ENCODE measurements around the gene THADA. TPM values are rescaled to one million over a fixed set of nuclear protein-coding genes. Genes with fewer than 3 reads are reported as not detected.

THADA gene
- total RNA-seq, 6 donors from 2014 or later: 23.6 to 57.5 (median 37.3) TPM

- H3K4me1 ChIP-seq: peaks cover 27 to 47% (median 42%) of the 10 kb centered on the region in 4 donors
- no peak overlapping the region for H3K4me3 ChIP-seq
- TF ChIP-seq EP300 (IDR thresholded peaks at IDR 0.05): no peak
- H3K36me3 ChIP-seq: no peaks in the 10 kb centered on the region
- DNase-seq (no peak), ATAC-seq (ENCODE audit: low FRiP score in 2 of 2) (no peak)
- H3K27ac ChIP-seq: no peak overlapping the region
- 73 to 81% methylated on average over 5 of the region's 5 CpGs for WGBS, 2 donors
- no peaks in the 10 kb centered on the region for H3K9me3 ChIP-seq
- no peaks in the 10 kb centered on the region for H3K27me3 ChIP-seq
These were observed 140.5 kb downstream of the THADA start for GRCh38 chr2:43455296-43455695.

GRCh38 chr2:43454791-43455190 lies 141.0 kb downstream of the THADA start:
- no peak overlapping the region for H3K27ac ChIP-seq
- H3K4me1 ChIP-seq: peaks cover 27 to 44% (median 41%) of the 10 kb centered on the region in 4 donors
- H3K9me3 ChIP-seq: no peaks in the 10 kb centered on the region
- 89 to 91% methylated on average over 2 of the region's 2 CpGs for WGBS, 2 donors
- no peak overlapping the region for H3K4me3 ChIP-seq
- ATAC-seq (ENCODE audit: low FRiP score in 2 of 2): no peak
- H3K36me3 ChIP-seq: no peaks in the 10 kb centered on the region
- TF ChIP-seq CTCF (IDR thresholded peaks at IDR 0.05) (no peak), EP300 (IDR thresholded peaks at IDR 0.05) (no peak), POLR2AphosphoS5 (IDR thresholded peaks at IDR 0.05) (no peak), POLR2A (IDR thresholded peaks at IDR 0.05) (no peak)
- DNase-seq: no peak
- H3K27me3 ChIP-seq: no peaks in the 10 kb centered on the region

GRCh38 chr2:43453179-43454170 lies 142.4 kb downstream of the THADA start:
- DNase-seq: no peak
- WGBS, 2 donors: 79 to 82% methylated on average over 6 of the region's 6 CpGs
- H3K4me1 ChIP-seq: peaks cover 30 to 36% (median 33%) of the 10 kb centered on the region in 4 donors

GRCh38 chr2:43452318-43452731 lies 143.5 kb downstream of the THADA start:
- ATAC-seq (ENCODE audit: low FRiP score in 2 of 2): no peak
- H3K4me3 ChIP-seq: no peak overlapping the region
- H3K4me1 ChIP-seq: peaks cover 22 to 28% (median 24%) of the 10 kb centered on the region in 4 donors
- no peaks in the 10 kb centered on the region for H3K36me3 ChIP-seq
- DNase-seq: no peak
- no peaks in the 10 kb centered on the region for H3K9me3 ChIP-seq
- H3K27me3 ChIP-seq: no peaks in the 10 kb centered on the region
- H3K27ac ChIP-seq: no peak overlapping the region
- TF ChIP-seq POLR2A (IDR thresholded peaks at IDR 0.05) (no peak), CTCF (IDR thresholded peaks at IDR 0.05) (no peak), EP300 (IDR thresholded peaks at IDR 0.05) (no peak), POLR2AphosphoS5 (IDR thresholded peaks at IDR 0.05) (no peak)
- WGBS, 2 donors: 82 to 100% methylated on average over 1 of the region's 1 CpG

More at GRCh38 chr2:43453179-43454170, 142.4 kb downstream of the THADA start:
- no peak overlapping the region for H3K27ac ChIP-seq
- ATAC-seq (ENCODE audit: low FRiP score in 2 of 2): no peak
- H3K27me3 ChIP-seq: no peaks in the 10 kb centered on the region
- no peaks in the 10 kb centered on the region for H3K9me3 ChIP-seq
- no peak overlapping the region for H3K4me3 ChIP-seq
- H3K36me3 ChIP-seq: no peaks in the 10 kb centered on the region
- TF ChIP-seq POLR2A (IDR thresholded peaks at IDR 0.05): no peak
- TF ChIP-seq EP300 (IDR thresholded peaks at IDR 0.05): no peak
- TF ChIP-seq POLR2AphosphoS5 (IDR thresholded peaks at IDR 0.05): no peak
- no peak for TF ChIP-seq CTCF (IDR thresholded peaks at IDR 0.05)

GRCh38 chr2:43450617-43451016 lies 145.2 kb downstream of the THADA start:
- no peak overlapping the region for H3K27ac ChIP-seq
- no peak overlapping the region for H3K4me3 ChIP-seq
- 77 to 78% methylated on average over 1 of the region's 1 CpG for WGBS, 2 donors
- H3K27me3 ChIP-seq: no peaks in the 10 kb centered on the region
- DNase-seq (no peak), ATAC-seq (ENCODE audit: low FRiP score in 2 of 2) (no peak)
- peaks cover 8 to 10% (median 10%) of the 10 kb centered on the region in 4 donors for H3K4me1 ChIP-seq
- H3K9me3 ChIP-seq: no peaks in the 10 kb centered on the region
- H3K36me3 ChIP-seq: no peaks in the 10 kb centered on the region
- TF ChIP-seq CTCF (IDR thresholded peaks at IDR 0.05): no peak
- TF ChIP-seq POLR2A (IDR thresholded peaks at IDR 0.05): no peak
- TF ChIP-seq EP300 (IDR thresholded peaks at IDR 0.05): no peak
- TF ChIP-seq POLR2AphosphoS5 (IDR thresholded peaks at IDR 0.05): no peak

Data from upper lobe of left lung (tissue), 6 donors.